ENCODE results near the gene CDC34. TPM values are rescaled to one million over a fixed set of nuclear protein-coding genes. Genes with fewer than 3 reads are reported as not detected.

CDC34 gene
- total RNA-seq, 1 experiment from 2014 or later = 112 TPM

GRCh38 chr19:571566-571974 is 40.0 kb downstream of the CDC34 start:
- Histone ChIP-seq H3K4me2 (ENCODE audit: insufficient read depth, insufficient read length, low read length) (peak overlapping the region; percentile 81), H3K56ac (ENCODE audit: insufficient read length, low read depth, low read length) (no peak overlapping the region), H4K91ac (ENCODE audit: insufficient read length, low read depth, low read length) (no peak overlapping the region), H3K79me1 (ENCODE audit: insufficient read depth, low read depth, low read length, poor library complexity, severe bottlenecking) (peaks cover 3% of the 10 kb centered on the region), H3K23me2 (ENCODE audit: insufficient read length, low read depth, low read length, poor library complexity, severe bottlenecking) (peaks cover 15% of the 10 kb centered on the region), H4K20me1 (ENCODE audit: control insufficient read depth, insufficient read depth, insufficient read length) (no peaks in the 10 kb centered on the region), H4K5ac (ENCODE audit: insufficient read length, low read depth, low read length) (no peak overlapping the region), H3K4ac (ENCODE audit: low read depth, low read length) (no peak overlapping the region), H3K23ac (ENCODE audit: insufficient read length, low read depth, low read length) (no peak overlapping the region), H3K4me1 (ENCODE audit: insufficient read depth, low read length) (no peaks in the 10 kb centered on the region; the same call in 1 of the 2 replicates), H2BK15ac (ENCODE audit: low read depth, low read length) (no peak overlapping the region), H3K27ac (ENCODE audit: insufficient read length, low read depth, low read length) (peak overlapping the region; percentile 37), H3K79me2 (ENCODE audit: insufficient read depth, low read length) (peaks cover 34% of the 10 kb centered on the region), H2BK20ac (ENCODE audit: low read depth, low read length, poor library complexity, severe bottlenecking) (no peak overlapping the region), H3K14ac (ENCODE audit: insufficient read depth, low read length) (peak overlapping the region; percentile 84), H2AK5ac (ENCODE audit: insufficient read length, low read length) (no peak overlapping the region), H3K27me3 (ENCODE audit: insufficient read depth, low read length) (no peaks in the 10 kb centered on the region), H3K9me3 (ENCODE audit: control insufficient read depth, low read depth, low read length) (no peaks in the 10 kb centered on the region), H2BK120ac (ENCODE audit: low read depth, low read length, poor library complexity, severe bottlenecking) (peak overlapping the region; percentile 15), H2BK12ac (ENCODE audit: insufficient read length, low read depth, low read length) (no peak overlapping the region), H3T11ph (ENCODE audit: low read length) (no peak overlapping the region), H4K8ac (replicated peaks; ENCODE audit: insufficient read length, low read depth, low read length) (no peak overlapping the region), H3K9ac (ENCODE audit: extremely low read depth, insufficient read length, low read length) (peak overlapping the region; percentile 61), H2BK5ac (ENCODE audit: insufficient read length, low read length) (no peak overlapping the region), H3K18ac (ENCODE audit: insufficient read length, low read depth, low read length) (peak overlapping the region; percentile 85), H2AFZ (ENCODE audit: low read length) (no peak overlapping the region)
- no CpG with 5 or more reads among the region's 14 CpGs for WGBS (ENCODE audit: extremely low coverage, insufficient read length, low lambda C conversion rate)
- peak overlapping the region; percentile 72 to 88 for H3K4me3 Mint-ChIP-seq
- peak overlapping the region; percentile 86 to 97 (median 92); a peak in 4 of 7 replicates for H3K27ac Mint-ChIP-seq
- DNase-seq = peak; percentile 42
- peaks cover 23 to 40% of the 10 kb centered on the region in 2 experiments for H3K4me1 Mint-ChIP-seq
- H3K36me3 Mint-ChIP-seq (ENCODE audit: insufficient read depth in 1 of 3, low read depth in 3 of 3) = peaks cover 8 to 18% (median 17%) of the 10 kb centered on the region in 3 experiments
- H3K9me3 Mint-ChIP-seq = peaks cover 13% of the 10 kb centered on the region in 2 experiments
- peaks cover 19% of the 10 kb centered on the region for H3K27me3 Mint-ChIP-seq (ENCODE audit: low read depth)
- no peak for TF ChIP-seq CTCF (conservative IDR thresholded peaks at IDR 0.05)

Data from H9 (cell line).